Measurements from ENCODE around the gene C9orf153. TPM values are rescaled to one million over a fixed set of nuclear protein-coding genes. Genes with fewer than 3 reads are reported as not detected.

C9orf153 gene
- total and polyA plus RNA-seq, 2 experiments from 2014 or later, result not detected

- H3K27me3 ChIP-seq, result no peaks in the 10 kb centered on the region
- TF ChIP-seq CTCF (IDR thresholded peaks at IDR 0.05; ENCODE audit: poor library complexity), result no peak
- TF ChIP-seq EZH2 (IDR thresholded peaks at IDR 0.05; ENCODE audit: borderline replicate concordance), result no peak
- TF ChIP-seq EZH2phosphoT487 (IDR thresholded peaks at IDR 0.05; ENCODE audit: low read depth, severe bottlenecking, unreplicated experiment), result no peak
- H3K4me3 ChIP-seq, result no peak overlapping the region
- no peak overlapping the region for H2AFZ ChIP-seq
- no peaks in the 10 kb centered on the region for H3K4me1 ChIP-seq (ENCODE audit: insufficient read depth)
- no peaks in the 10 kb centered on the region for H3K79me2 ChIP-seq
- no peak overlapping the region for H3K4me2 ChIP-seq
- DNase-seq (ENCODE audit: low spot score), result peak; percentile 10
- no peaks in the 10 kb centered on the region for H3K9me3 ChIP-seq (ENCODE audit: low read depth)
- no peak overlapping the region for H3K27ac ChIP-seq
- WGBS (ENCODE audit: low lambda C conversion rate, missing lambda C conversion rate), result 74% methylated on average over 7 of the region's 7 CpGs
- no peaks in the 10 kb centered on the region for H4K20me1 ChIP-seq (ENCODE audit: insufficient read depth, poor library complexity, severe bottlenecking)
- no peaks in the 10 kb centered on the region for H3K36me3 ChIP-seq (replicated peaks; ENCODE audit: insufficient read depth, low read depth)
- H3K9me2 ChIP-seq (replicated peaks; ENCODE audit: insufficient read depth), result no peaks in the 10 kb centered on the region
Measured at GRCh38 chr9:86217076-86217755, 42.2 kb downstream of the C9orf153 start.

DNA sequence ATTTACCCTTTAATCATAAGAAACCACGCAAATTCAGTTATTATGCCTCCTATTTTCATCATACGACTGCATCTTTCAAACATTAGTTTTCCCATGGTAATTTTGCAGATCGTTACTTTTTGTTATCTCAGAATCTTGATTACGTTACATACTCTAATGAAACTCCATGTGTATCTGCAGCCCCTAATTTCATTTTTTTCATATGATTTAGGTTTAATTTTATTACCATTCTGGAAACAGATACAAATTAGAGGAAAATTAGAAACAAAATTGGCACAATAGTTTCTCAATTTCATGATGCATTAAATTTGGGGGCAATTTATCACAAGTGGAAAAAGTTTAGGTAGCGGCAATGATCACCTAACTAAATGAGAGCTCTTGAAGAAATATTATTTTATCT, 52.3 kb downstream of the C9orf153 start:
- no peak for TF ChIP-seq CTCF (IDR thresholded peaks at IDR 0.05; ENCODE audit: poor library complexity)
- no peak for TF ChIP-seq EZH2 (IDR thresholded peaks at IDR 0.05; ENCODE audit: borderline replicate concordance)
- TF ChIP-seq EZH2phosphoT487 (IDR thresholded peaks at IDR 0.05; ENCODE audit: low read depth, severe bottlenecking, unreplicated experiment), result no peak
- Histone ChIP-seq H3K9me2 (replicated peaks; ENCODE audit: insufficient read depth) (no peaks in the 10 kb centered on the region), H3K79me2 (no peaks in the 10 kb centered on the region), H4K20me1 (ENCODE audit: insufficient read depth, poor library complexity, severe bottlenecking) (no peaks in the 10 kb centered on the region), H2AFZ (no peak overlapping the region), H3K4me1 (ENCODE audit: insufficient read depth) (no peaks in the 10 kb centered on the region), H3K36me3 (replicated peaks; ENCODE audit: insufficient read depth, low read depth) (no peaks in the 10 kb centered on the region), H3K4me3 (no peak overlapping the region), H3K27me3 (no peaks in the 10 kb centered on the region), H3K27ac (no peak overlapping the region), H3K9me3 (ENCODE audit: low read depth) (no peaks in the 10 kb centered on the region), H3K4me2 (no peak overlapping the region)
- 93% methylated on average over 5 of the region's 5 CpGs for WGBS (ENCODE audit: low lambda C conversion rate, missing lambda C conversion rate)
- no peak for DNase-seq (ENCODE audit: low spot score)

- Histone ChIP-seq H3K4me3 (no peak overlapping the region), H3K27me3 (no peaks in the 10 kb centered on the region), H3K4me2 (no peak overlapping the region), H3K36me3 (replicated peaks; ENCODE audit: insufficient read depth, low read depth) (no peaks in the 10 kb centered on the region), H4K20me1 (ENCODE audit: insufficient read depth, poor library complexity, severe bottlenecking) (no peaks in the 10 kb centered on the region), H2AFZ (no peak overlapping the region), H3K4me1 (ENCODE audit: insufficient read depth) (no peaks in the 10 kb centered on the region), H3K27ac (no peak overlapping the region), H3K79me2 (no peaks in the 10 kb centered on the region), H3K9me3 (ENCODE audit: low read depth) (no peaks in the 10 kb centered on the region), H3K9me2 (replicated peaks; ENCODE audit: insufficient read depth) (no peaks in the 10 kb centered on the region)
- TF ChIP-seq CTCF (IDR thresholded peaks at IDR 0.05; ENCODE audit: poor library complexity), result peak; percentile 75
- no peak for TF ChIP-seq EZH2phosphoT487 (IDR thresholded peaks at IDR 0.05; ENCODE audit: low read depth, severe bottlenecking, unreplicated experiment)
- DNase-seq (ENCODE audit: low spot score), result peak; percentile 62
- WGBS (ENCODE audit: low lambda C conversion rate, missing lambda C conversion rate), result 24% methylated on average over 5 of the region's 5 CpGs
Measured at GRCh38 chr9:86202338-86202882, 57.0 kb downstream of the C9orf153 start.

All from hepatocyte (in vitro differentiated cells).